Parathyroid adenoma (tissue), 2 donors: ENCODE data around the gene XPNPEP2.

ENCODE experiments used
- H2AFZ ChIP-seq: fragments of 300-600 bp; sonication (generic); one replicate; pipeline ENCODE4 v1.7.0; 2017; ENCODE audit warnings: antibody characterized with exemption, mild to moderate bottlenecking
- H3K27ac ChIP-seq: fragments of 300-600 bp; sonication (generic); one replicate; pipeline ENCODE4 v1.7.0; 2017
- H3K27me3 ChIP-seq: fragments of 300-600 bp; sonication (generic); one replicate; pipeline ENCODE4 v1.7.0; 2017; ENCODE audit warnings: low read length; ENCODE audit not compliant: control insufficient read depth, insufficient read depth
- H3K36me3 ChIP-seq: fragments of 300-600 bp; sonication (generic); one replicate; pipeline ENCODE4 v1.7.0; 2017; ENCODE audit warnings: low read length; ENCODE audit not compliant: control insufficient read depth, insufficient read depth
- H3K4me1 ChIP-seq: fragments of 300-600 bp; sonication (generic); one replicate; pipeline ENCODE4 v1.7.0; 2017; ENCODE audit warnings: control low read depth
- H3K4me2 ChIP-seq: fragments of 300-600 bp; sonication (generic); one replicate; pipeline ENCODE4 v1.7.0; 2017; ENCODE audit warnings: low read length
- H3K4me3 ChIP-seq: fragments of 300-600 bp; sonication (generic); one replicate; pipeline ENCODE4 v1.7.0; 2017; ENCODE audit warnings: low read depth, low read length
- H3K79me2 ChIP-seq: fragments of 300-600 bp; sonication (generic); one replicate; pipeline ENCODE4 v1.7.0; 2017; ENCODE audit warnings: control low read depth
- H3K9ac ChIP-seq: fragments of 300-600 bp; sonication (generic); one replicate; pipeline ENCODE4 v1.7.0; 2017; ENCODE audit warnings: mild to moderate bottlenecking
- H3K9me3 ChIP-seq: fragments of 300-600 bp; sonication (generic); one replicate; pipeline ENCODE4 v1.7.0; 2017; ENCODE audit warnings: low read length; ENCODE audit not compliant: control insufficient read depth
- TF ChIP-seq, protein P1 (sequence below): fragments of 300-600 bp; sonication (generic); IDR thresholded peaks from one replicate; pipeline ENCODE4 v1.7.0; 2017; ENCODE audit warnings: antibody characterized with exemption, mild to moderate bottlenecking
- donor health status: primary hyperparathyroidism.

Gene XPNPEP2

GRCh38 chrX:129705988-129706387 is 32.8 kb upstream of the XPNPEP2 start:
- Histone ChIP-seq H3K4me3 (no peak overlapping the region), H3K27ac (no peak overlapping the region), H3K79me2 (no peaks in the 10 kb centered on the region), H2AFZ (no peak overlapping the region), H3K9me3 (no peaks in the 10 kb centered on the region), H3K4me2 (no peak overlapping the region), H3K27me3 (no peaks in the 10 kb centered on the region), H3K4me1 (peaks cover 10% of the 10 kb centered on the region), H3K9ac (no peak overlapping the region), H3K36me3 (no peaks in the 10 kb centered on the region)
- TF ChIP-seq, protein P1, sequence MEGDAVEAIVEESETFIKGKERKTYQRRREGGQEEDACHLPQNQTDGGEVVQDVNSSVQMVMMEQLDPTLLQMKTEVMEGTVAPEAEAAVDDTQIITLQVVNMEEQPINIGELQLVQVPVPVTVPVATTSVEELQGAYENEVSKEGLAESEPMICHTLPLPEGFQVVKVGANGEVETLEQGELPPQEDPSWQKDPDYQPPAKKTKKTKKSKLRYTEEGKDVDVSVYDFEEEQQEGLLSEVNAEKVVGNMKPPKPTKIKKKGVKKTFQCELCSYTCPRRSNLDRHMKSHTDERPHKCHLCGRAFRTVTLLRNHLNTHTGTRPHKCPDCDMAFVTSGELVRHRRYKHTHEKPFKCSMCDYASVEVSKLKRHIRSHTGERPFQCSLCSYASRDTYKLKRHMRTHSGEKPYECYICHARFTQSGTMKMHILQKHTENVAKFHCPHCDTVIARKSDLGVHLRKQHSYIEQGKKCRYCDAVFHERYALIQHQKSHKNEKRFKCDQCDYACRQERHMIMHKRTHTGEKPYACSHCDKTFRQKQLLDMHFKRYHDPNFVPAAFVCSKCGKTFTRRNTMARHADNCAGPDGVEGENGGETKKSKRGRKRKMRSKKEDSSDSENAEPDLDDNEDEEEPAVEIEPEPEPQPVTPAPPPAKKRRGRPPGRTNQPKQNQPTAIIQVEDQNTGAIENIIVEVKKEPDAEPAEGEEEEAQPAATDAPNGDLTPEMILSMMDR, result no peak

DNA sequence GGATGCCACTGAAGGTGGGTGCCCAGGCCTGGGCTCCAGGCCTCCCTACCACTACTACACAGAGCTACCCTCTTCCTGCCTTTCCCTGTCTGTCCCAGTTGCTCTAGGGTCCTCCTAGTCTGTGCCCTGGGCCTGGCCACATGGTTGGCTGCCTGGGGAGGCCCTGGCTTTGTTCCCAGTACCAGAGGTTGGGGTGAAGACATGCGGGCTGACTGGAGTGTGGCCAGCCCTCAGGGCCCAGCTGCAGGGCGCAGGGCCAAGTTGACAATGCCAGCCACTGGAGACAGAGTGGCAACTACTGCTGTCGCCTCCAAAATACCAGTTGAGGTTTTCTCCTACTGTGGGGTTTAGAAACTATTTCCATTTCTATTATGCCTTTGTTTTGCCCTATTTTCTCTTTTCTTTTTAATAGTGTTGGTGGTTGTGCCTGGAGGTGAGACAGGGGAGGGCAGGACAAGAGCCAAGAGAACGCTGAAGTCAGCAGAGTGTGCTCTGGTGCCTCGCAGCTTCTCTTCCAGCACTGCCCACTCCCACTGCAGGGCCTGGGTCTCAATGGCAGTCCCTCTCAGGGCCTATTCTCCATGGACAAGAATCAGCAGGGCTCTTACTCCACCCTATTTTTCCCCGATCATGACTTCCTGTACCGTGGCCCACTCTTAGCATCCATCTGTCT is 32.2 kb upstream of the XPNPEP2 start:
- Histone ChIP-seq H3K4me2 (no peak overlapping the region), H3K27me3 (no peaks in the 10 kb centered on the region), H3K27ac (no peak overlapping the region), H3K36me3 (no peaks in the 10 kb centered on the region), H3K9ac (no peak overlapping the region), H2AFZ (no peak overlapping the region), H3K79me2 (no peaks in the 10 kb centered on the region), H3K9me3 (no peaks in the 10 kb centered on the region), H3K4me1 (peaks cover 10% of the 10 kb centered on the region), H3K4me3 (no peak overlapping the region)
- TF ChIP-seq, protein P1, result no peak

- Histone ChIP-seq H3K4me2 (no peak overlapping the region), H3K36me3 (no peaks in the 10 kb centered on the region), H3K79me2 (no peaks in the 10 kb centered on the region), H3K4me1 (no peaks in the 10 kb centered on the region), H3K27ac (no peak overlapping the region), H3K27me3 (no peaks in the 10 kb centered on the region), H3K4me3 (no peak overlapping the region), H3K9ac (no peak overlapping the region), H3K9me3 (no peaks in the 10 kb centered on the region), H2AFZ (no peak overlapping the region)
- TF ChIP-seq, protein P1, result no peak
These were observed 24.2 kb upstream of the XPNPEP2 start for GRCh38 chrX:129714581-129714980.

DNA sequence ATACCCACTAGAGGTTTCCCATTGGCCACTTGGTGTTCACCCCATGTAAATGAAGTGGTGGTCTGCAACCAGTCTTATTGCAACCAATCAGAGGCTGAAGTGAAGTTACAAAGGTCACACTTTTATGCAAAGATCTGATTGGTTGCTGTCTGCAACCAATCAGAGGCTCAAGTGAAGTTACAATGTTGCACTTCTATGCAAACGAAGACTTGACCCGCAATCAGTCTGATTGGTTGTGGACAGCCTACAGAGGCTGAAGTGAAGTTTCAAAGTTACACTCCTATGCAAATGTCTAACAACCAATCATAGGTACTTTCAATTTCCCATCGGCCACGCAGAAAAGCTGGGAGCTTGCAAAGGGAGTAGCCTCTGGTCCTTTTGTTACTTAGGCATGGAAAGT is 22.3 kb upstream of the XPNPEP2 start:
- TF ChIP-seq, protein P1, result no peak
- Histone ChIP-seq H3K9ac (no peak overlapping the region), H3K4me3 (no peak overlapping the region), H3K9me3 (no peaks in the 10 kb centered on the region), H3K27me3 (no peaks in the 10 kb centered on the region), H2AFZ (no peak overlapping the region), H3K4me2 (no peak overlapping the region), H3K36me3 (no peaks in the 10 kb centered on the region), H3K4me1 (no peaks in the 10 kb centered on the region), H3K79me2 (no peaks in the 10 kb centered on the region), H3K27ac (no peak overlapping the region)

- Histone ChIP-seq H3K27ac (no peak overlapping the region), H3K9ac (no peak overlapping the region), H3K4me2 (no peak overlapping the region), H3K36me3 (no peaks in the 10 kb centered on the region), H3K4me1 (no peaks in the 10 kb centered on the region), H3K79me2 (no peaks in the 10 kb centered on the region), H2AFZ (no peak overlapping the region), H3K27me3 (no peaks in the 10 kb centered on the region), H3K9me3 (no peaks in the 10 kb centered on the region), H3K4me3 (no peak overlapping the region)
- TF ChIP-seq, protein P1, result no peak
These were observed 20.9 kb upstream of the XPNPEP2 start for GRCh38 chrX:129717892-129718291.
